DND-41 (cell line): ENCODE measurements around the gene ACADS.
A peak's percentile ranks its signal among the peaks of the same experiment; 100 is the strongest.

Source experiments
- ATAC-seq: fragments of 200-7000 bp; cut with Tn5 transposase; 3 replicates; pipeline ENCODE4 v1.9.1; 2021; ENCODE audit warnings: low read depth; ENCODE audit not compliant: insufficient read depth
- DNase-seq: peaks from one replicate; pipeline ENCODE4 v3.0.0-alpha.2; 2020
- H2AFZ ChIP-seq: 2 replicates; pipeline ENCODE4 v1.6.0; 2012; ENCODE audit warnings: low read depth, low read length
- H3K27ac ChIP-seq: 2 replicates; pipeline ENCODE4 v1.5.1; 2012; ENCODE audit warnings: low read length, inconsistent platforms
- H3K27me3 ChIP-seq: fragments of 200-600 bp; sonication (generic); 2 replicates; pipeline ENCODE4 v1.6.0; 2012; ENCODE audit warnings: low read length, mild to moderate bottlenecking, inconsistent platforms; ENCODE audit not compliant: insufficient read depth, poor library complexity
- H3K36me3 ChIP-seq: 2 replicates; pipeline ENCODE4 v1.5.1; 2012; ENCODE audit warnings: low read length, inconsistent platforms; ENCODE audit not compliant: insufficient read depth
- H3K4me1 ChIP-seq: 2 replicates; pipeline ENCODE4 v1.5.1; 2012; ENCODE audit warnings: mild to moderate bottlenecking, low read length; ENCODE audit not compliant: insufficient read depth
- H3K4me2 ChIP-seq: 2 replicates; pipeline ENCODE4 v1.6.0; 2012; ENCODE audit warnings: mild to moderate bottlenecking, moderate library complexity, low read length, inconsistent platforms; ENCODE audit not compliant: insufficient read depth
- H3K4me3 ChIP-seq, 2 experiments: fragments of 200-600 bp in 1 of 2; shearing (Covaris generic) in 1 of 2; 2 replicates each; pipeline ENCODE4 v1.5.1; 2012 to 2016; ENCODE audit warnings: inconsistent platforms in 2 of 2, low read length in 2 of 2, mild to moderate bottlenecking in 2 of 2, low read depth in 1 of 2, moderate library complexity in 1 of 2
- H3K79me2 ChIP-seq: 2 replicates; pipeline ENCODE4 v1.6.0; 2012; ENCODE audit warnings: low read length, inconsistent platforms; ENCODE audit not compliant: insufficient read depth
- H3K9ac ChIP-seq: 2 replicates; pipeline ENCODE4 v1.6.0; 2012; ENCODE audit warnings: low read depth, mild to moderate bottlenecking, inconsistent platforms, low read length, moderate library complexity
- H3K9me3 ChIP-seq: 2 replicates; pipeline ENCODE4 v1.5.1; 2012; ENCODE audit warnings: low read length, moderate library complexity, mild to moderate bottlenecking, inconsistent platforms; ENCODE audit not compliant: insufficient read depth, severe bottlenecking
- H4K20me1 ChIP-seq: 2 replicates; pipeline ENCODE4 v1.6.0; 2012; ENCODE audit warnings: low read length; ENCODE audit not compliant: insufficient read depth
- CTCF ChIP-seq: IDR thresholded peaks from 2 replicates; pipeline ENCODE4 v1.5.1; 2012; ENCODE audit warnings: borderline replicate concordance, low read length, moderate library complexity, mild to moderate bottlenecking; ENCODE audit not compliant: poor library complexity, severe bottlenecking; ENCODE audit errors: extremely low read depth
- EZH2 ChIP-seq: IDR thresholded peaks from 3 replicates; pipeline ENCODE4 v1.6.1; 2012; ENCODE audit warnings: borderline replicate concordance, low read depth, mild to moderate bottlenecking, moderate library complexity, low read length, inconsistent platforms; ENCODE audit not compliant: severe bottlenecking

ACADS gene

GRCh38 chr12:120690978-120691377 lies 34.6 kb upstream of the ACADS start:
- peak overlapping the region; percentile 26 for H3K4me2 ChIP-seq
- TF ChIP-seq CTCF (no peak), EZH2 (no peak)
- ATAC-seq = no peak
- peaks cover 46% of the 10 kb centered on the region for H3K36me3 ChIP-seq
- H3K9me3 ChIP-seq = no peaks in the 10 kb centered on the region
- no peak overlapping the region for H2AFZ ChIP-seq
- no peak for DNase-seq
- peak overlapping the region; percentile 7; the same call in 1 of the 2 replicates for H3K9ac ChIP-seq
- no peak overlapping the region for H3K4me3 ChIP-seq
- peaks cover 39% of the 10 kb centered on the region for H3K4me1 ChIP-seq
- H3K27ac ChIP-seq = no peak overlapping the region
- peaks cover 67% of the 10 kb centered on the region; the same call in 1 of the 2 replicates for H4K20me1 ChIP-seq
- peaks cover 81% of the 10 kb centered on the region for H3K79me2 ChIP-seq
- no peaks in the 10 kb centered on the region for H3K27me3 ChIP-seq

- DNase-seq (no peak), ATAC-seq (no peak)
- Histone ChIP-seq H2AFZ (no peak overlapping the region), H4K20me1 (peaks cover 70% of the 10 kb centered on the region; the same call in 1 of the 2 replicates), H3K9ac (no peak overlapping the region), H3K4me3 (no peak overlapping the region), H3K27me3 (no peaks in the 10 kb centered on the region), H3K9me3 (no peaks in the 10 kb centered on the region), H3K4me2 (no peak overlapping the region), H3K27ac (peak overlapping the region; percentile 12; the same call in 1 of the 2 replicates), H3K36me3 (peaks cover 62% of the 10 kb centered on the region), H3K4me1 (peaks cover 38% of the 10 kb centered on the region), H3K79me2 (peaks cover 74% of the 10 kb centered on the region)
- TF ChIP-seq EZH2 (no peak), CTCF (no peak)
Observed at GRCh38 chr12:120692524-120693033, 33.0 kb upstream of the ACADS start.

- Histone ChIP-seq H2AFZ (no peak overlapping the region), H3K79me2 (peaks cover 62% of the 10 kb centered on the region), H3K27me3 (no peaks in the 10 kb centered on the region), H4K20me1 (peaks cover 57% of the 10 kb centered on the region; the same call in 1 of the 2 replicates), H3K27ac (no peak overlapping the region), H3K9me3 (no peaks in the 10 kb centered on the region), H3K4me2 (no peak overlapping the region), H3K9ac (no peak overlapping the region), H3K4me3 (no peak overlapping the region), H3K36me3 (peaks cover 75% of the 10 kb centered on the region), H3K4me1 (peaks cover 26% of the 10 kb centered on the region)
- ATAC-seq = no peak
- no peak for DNase-seq
- TF ChIP-seq EZH2 = no peak
- no peak for TF ChIP-seq CTCF
Observed at GRCh38 chr12:120693848-120694247, 31.8 kb upstream of the ACADS start.

GRCh38 chr12:120696626-120697025 lies 29.0 kb upstream of the ACADS start:
- Histone ChIP-seq H3K9me3 (no peaks in the 10 kb centered on the region), H3K79me2 (peaks cover 34% of the 10 kb centered on the region)
- no peak for ATAC-seq

More at GRCh38 chr12:120696626-120697025, 29.0 kb upstream of the ACADS start:
- no peak for DNase-seq
- peaks cover 45% of the 10 kb centered on the region for H4K20me1 ChIP-seq
- peaks cover 90% of the 10 kb centered on the region for H3K36me3 ChIP-seq
- H2AFZ ChIP-seq = no peak overlapping the region
- peaks cover 1% of the 10 kb centered on the region; the same call in 1 of the 2 replicates for H3K4me1 ChIP-seq
- no peak overlapping the region for H3K4me3 ChIP-seq
- H3K27me3 ChIP-seq = no peaks in the 10 kb centered on the region
- no peak overlapping the region for H3K9ac ChIP-seq
- no peak overlapping the region for H3K4me2 ChIP-seq
- no peak overlapping the region for H3K27ac ChIP-seq
- TF ChIP-seq CTCF (no peak), EZH2 (no peak)
